CD14-positive monocyte (primary cell): ENCODE results near the gene ABCB8. TPM values are rescaled to one million over a fixed set of nuclear protein-coding genes. Genes with fewer than 3 reads are reported as not detected.

Source experiments
- DNase-seq, 3 donors: peaks; one replicate each; pipeline ENCODE4 v3.0.0-alpha.2; 2011 to 2022
- H2AFZ ChIP-seq: 2 replicates; pipeline ENCODE4 v1.6.0; 2012; ENCODE audit warnings: mild to moderate bottlenecking, low read depth, low read length, inconsistent platforms; ENCODE audit not compliant: insufficient read depth, poor library complexity, severe bottlenecking
- H3K27ac ChIP-seq, 2 donors: 1 replicate in 1 of 2; 2 replicates in 1 of 2; pipeline ENCODE4 v1.5.1; 2012 to 2013; ENCODE audit warnings: low read length in 2 of 2, control low read depth in 1 of 2, inconsistent platforms in 1 of 2, low read depth in 1 of 2, mild to moderate bottlenecking in 1 of 2
- H3K27me3 ChIP-seq, 2 donors: one replicate each; pipeline versions ENCODE4 v1.6.0 to v1.6.1; 2011 to 2013; ENCODE audit warnings: low read length in 2 of 2; ENCODE audit not compliant: control insufficient read depth in 2 of 2, insufficient read depth in 2 of 2
- H3K36me3 ChIP-seq, 2 donors: replicated peaks in 1 of 2; 1 replicate in 1 of 2; 2 replicates in 1 of 2; pipeline versions ENCODE4 v1.5.1 to v1.6.1; 2012 to 2013; ENCODE audit warnings: low read length in 2 of 2, control low read depth in 1 of 2, inconsistent platforms in 1 of 2, mild to moderate bottlenecking in 1 of 2; ENCODE audit not compliant: insufficient read depth in 2 of 2, control insufficient read depth in 1 of 2
- H3K4me1 ChIP-seq, 2 donors: 1 replicate in 1 of 2; 2 replicates in 1 of 2; pipeline versions ENCODE4 v1.5.1 to v1.6.1; 2012 to 2013; ENCODE audit warnings: low read length in 2 of 2, control low read depth in 1 of 2, inconsistent platforms in 1 of 2, mild to moderate bottlenecking in 1 of 2, moderate library complexity in 1 of 2; ENCODE audit not compliant: insufficient read depth in 2 of 2, control insufficient read depth in 1 of 2
- H3K4me2 ChIP-seq: replicated peaks from 2 replicates; pipeline ENCODE3; 2012; ENCODE audit warnings: low read length, moderate library complexity, mild to moderate bottlenecking; ENCODE audit not compliant: poor library complexity, severe bottlenecking; ENCODE audit errors: extremely low read depth
- H3K4me3 ChIP-seq, 3 experiments: fragments of 200-600 bp in 1 of 3; sonication (generic) in 1 of 3; replicated peaks in 1 of 3; 1 replicate in 2 of 3; 2 replicates in 1 of 3; pipeline ENCODE4 v1.5.1; 2011 to 2013; ENCODE audit warnings: low read length in 3 of 3, mild to moderate bottlenecking in 3 of 3, control low read depth in 2 of 3, low read depth in 2 of 3, inconsistent platforms in 1 of 3, moderate library complexity in 1 of 3
- H3K79me2 ChIP-seq: 2 replicates; pipeline ENCODE4 v1.6.0; 2012; ENCODE audit warnings: mild to moderate bottlenecking, control low read depth, inconsistent platforms, low read length, moderate library complexity; ENCODE audit not compliant: insufficient read depth
- H3K9ac ChIP-seq: 2 replicates; pipeline ENCODE4 v1.6.0; 2017; ENCODE audit warnings: low read length, mild to moderate bottlenecking; ENCODE audit not compliant: insufficient read depth, poor library complexity, severe bottlenecking
- H3K9me3 ChIP-seq, 2 donors: replicated peaks in 1 of 2; 1 replicate in 1 of 2; 2 replicates in 1 of 2; pipeline versions ENCODE4 v1.5.1 to v1.6.1; 2012 to 2013; ENCODE audit warnings: low read length in 2 of 2, control low read depth in 1 of 2; ENCODE audit not compliant: control insufficient read depth in 1 of 2, insufficient read depth in 1 of 2
- H4K20me1 ChIP-seq: 2 replicates; pipeline ENCODE4 v1.6.0; 2012; ENCODE audit warnings: mild to moderate bottlenecking, low read length, control low read depth, moderate library complexity; ENCODE audit not compliant: insufficient read depth
- H3K27ac Mint-ChIP-seq, 7 donors: one replicate each; pipeline ENCODE4 v1.8.0; 2020; ENCODE audit warnings: mild to moderate bottlenecking in 7 of 7, mixed read lengths in 7 of 7, moderate library complexity in 6 of 7, inconsistent platforms in 2 of 7
- H3K27me3 Mint-ChIP-seq, 3 donors: one replicate each; pipeline ENCODE4 v1.8.0; 2021 to 2022; ENCODE audit warnings: low read depth in 3 of 3, mild to moderate bottlenecking in 3 of 3, mixed read lengths in 3 of 3, moderate library complexity in 3 of 3, inconsistent platforms in 1 of 3
- H3K36me3 Mint-ChIP-seq, 2 donors: one replicate each; pipeline ENCODE4 v1.8.0; 2020; ENCODE audit warnings: mixed read lengths in 2 of 2, inconsistent platforms in 1 of 2, mild to moderate bottlenecking in 1 of 2
- H3K4me1 Mint-ChIP-seq: one replicate; pipeline ENCODE4 v1.8.0; 2020; ENCODE audit warnings: mild to moderate bottlenecking, mixed read lengths
- H3K4me3 Mint-ChIP-seq, 2 donors: one replicate each; pipeline ENCODE4 v1.8.0; 2020; ENCODE audit warnings: mild to moderate bottlenecking in 2 of 2, mixed read lengths in 2 of 2, moderate library complexity in 1 of 2
- H3K9me3 Mint-ChIP-seq, 7 donors: one replicate each; pipeline ENCODE4 v1.8.0; 2020 to 2022; ENCODE audit warnings: mixed read lengths in 7 of 7, mild to moderate bottlenecking in 6 of 7, moderate library complexity in 6 of 7, inconsistent platforms in 2 of 7
- whole genome bisulfite sequencing: methylation state at CpG from one replicate; pipeline ENCODE4 v1.1.5; 2013; ENCODE audit warnings: missing lambda C conversion rate; ENCODE audit not compliant: insufficient coverage; 5-methylcytosine and 5-hydroxymethylcytosine counted together
- intact Hi-C, 2 donors: fragments of 100-400 bp; cut with micrococcal nuclease; formaldehyde crosslinking; loops; one replicate each; pipeline versions ENCODE4 v1.15.0 to v1.15.1; 2023
- polyA plus RNA-seq, 3 donors: library from polyadenylated mRNA; depleted of rRNA in 1 of 3; unstranded in 2 of 3; stranded (reverse) in 1 of 3; fragments of 300-500 nt in 2 of 3; fragments of >200 nt in 1 of 3; fragmentation: Illumina TruSeq in 2 of 3; gene quantifications; 1 replicate in 2 of 3; 2 replicates in 1 of 3; pipeline ENCODE4 v1.2.3, GENCODE V29; 2012 to 2021
- TF ChIP-seq, protein P1 (sequence below): fragments of 200-600 bp; IDR thresholded peaks from one replicate; pipeline ENCODE4 v1.8.0; 2022; ENCODE audit warnings: antibody characterized with exemption, mild to moderate bottlenecking

The ABCB8 gene
- polyA plus RNA-seq, 3 donors, result 9.3 to 19.9 (median 9.5) TPM

DNA sequence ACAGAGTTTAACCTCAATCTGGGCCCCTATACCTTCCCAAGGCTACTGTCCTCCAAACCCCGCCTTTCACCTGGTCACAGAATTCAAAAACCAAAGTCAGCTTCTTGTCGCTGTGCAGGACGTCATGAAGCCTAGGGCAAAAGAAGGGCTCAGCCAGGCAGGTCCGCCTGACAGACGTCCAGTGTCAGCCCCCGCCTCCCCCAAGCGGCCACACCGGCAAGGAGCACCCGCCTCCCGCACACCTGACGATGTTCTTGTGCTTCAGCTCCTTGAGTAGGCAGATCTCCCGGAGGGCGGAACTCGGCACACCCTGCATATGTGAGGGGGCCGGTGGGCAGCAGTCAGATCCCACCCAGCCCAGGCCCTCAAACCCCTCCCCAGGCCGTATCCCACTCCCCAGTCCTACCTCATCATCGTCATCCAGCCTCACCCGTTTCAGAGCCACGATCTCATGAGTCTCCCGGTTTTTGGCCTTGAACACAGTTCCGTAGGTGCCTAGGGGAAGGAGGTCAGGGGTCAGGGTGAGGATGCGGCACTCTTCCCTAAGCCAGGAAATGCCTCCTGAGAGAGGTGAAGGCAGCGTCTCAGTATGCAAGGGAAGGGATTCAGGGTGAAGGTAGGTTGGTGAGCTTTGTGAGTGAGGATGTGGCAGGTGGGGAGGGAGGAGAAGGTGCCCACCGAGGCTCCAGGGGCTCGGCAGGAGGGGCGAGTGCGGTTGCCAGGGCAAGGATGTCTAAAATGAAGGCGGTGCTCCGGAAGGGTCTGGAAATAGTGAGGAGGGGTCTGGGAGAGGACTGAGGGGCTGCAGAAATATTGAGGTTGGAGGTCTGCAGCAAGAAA lies 28.6 kb downstream of the ABCB8 start:
- peak overlapping the region; percentile 93 to 98 for H3K4me3 Mint-ChIP-seq
- H3K4me2 ChIP-seq, result peak overlapping the region; percentile 98
- H2AFZ ChIP-seq, result peak overlapping the region; percentile 84
- no peaks in the 10 kb centered on the region for H3K9me3 ChIP-seq
- no peak overlapping the region for H3K27ac ChIP-seq
- whole genome bisulfite sequencing, result 58% methylated on average over 24 of the region's 29 CpGs
- H3K36me3 ChIP-seq, result peaks cover 0 to 4% of the 10 kb centered on the region in 2 donors
- peaks cover 23% of the 10 kb centered on the region for H4K20me1 ChIP-seq
- H3K79me2 ChIP-seq, result peaks cover 33% of the 10 kb centered on the region
- H3K36me3 Mint-ChIP-seq, result peaks cover 19 to 21% of the 10 kb centered on the region in 2 donors
- intact Hi-C loops, result no loop called here
- H3K27me3 ChIP-seq, result no peaks in the 10 kb centered on the region
- peaks cover under 1 to 2% (median 1%) of the 10 kb centered on the region in 3 donors for H3K27me3 Mint-ChIP-seq
- H3K4me1 Mint-ChIP-seq, result peaks cover 49% of the 10 kb centered on the region
- peak overlapping the region; percentile 62 to 97 (median 94) for H3K4me3 ChIP-seq
- DNase-seq, result no peak
- TF ChIP-seq, protein P1, sequence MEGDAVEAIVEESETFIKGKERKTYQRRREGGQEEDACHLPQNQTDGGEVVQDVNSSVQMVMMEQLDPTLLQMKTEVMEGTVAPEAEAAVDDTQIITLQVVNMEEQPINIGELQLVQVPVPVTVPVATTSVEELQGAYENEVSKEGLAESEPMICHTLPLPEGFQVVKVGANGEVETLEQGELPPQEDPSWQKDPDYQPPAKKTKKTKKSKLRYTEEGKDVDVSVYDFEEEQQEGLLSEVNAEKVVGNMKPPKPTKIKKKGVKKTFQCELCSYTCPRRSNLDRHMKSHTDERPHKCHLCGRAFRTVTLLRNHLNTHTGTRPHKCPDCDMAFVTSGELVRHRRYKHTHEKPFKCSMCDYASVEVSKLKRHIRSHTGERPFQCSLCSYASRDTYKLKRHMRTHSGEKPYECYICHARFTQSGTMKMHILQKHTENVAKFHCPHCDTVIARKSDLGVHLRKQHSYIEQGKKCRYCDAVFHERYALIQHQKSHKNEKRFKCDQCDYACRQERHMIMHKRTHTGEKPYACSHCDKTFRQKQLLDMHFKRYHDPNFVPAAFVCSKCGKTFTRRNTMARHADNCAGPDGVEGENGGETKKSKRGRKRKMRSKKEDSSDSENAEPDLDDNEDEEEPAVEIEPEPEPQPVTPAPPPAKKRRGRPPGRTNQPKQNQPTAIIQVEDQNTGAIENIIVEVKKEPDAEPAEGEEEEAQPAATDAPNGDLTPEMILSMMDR, result no peak
- peaks cover 47 to 60% of the 10 kb centered on the region in 2 donors for H3K4me1 ChIP-seq
- peak overlapping the region; percentile 52 for H3K9ac ChIP-seq
- H3K27ac Mint-ChIP-seq, result peak overlapping the region in 4 of 7 donors; percentile 71 to 91 (median 87)
- no peaks in the 10 kb centered on the region for H3K9me3 Mint-ChIP-seq

DNA sequence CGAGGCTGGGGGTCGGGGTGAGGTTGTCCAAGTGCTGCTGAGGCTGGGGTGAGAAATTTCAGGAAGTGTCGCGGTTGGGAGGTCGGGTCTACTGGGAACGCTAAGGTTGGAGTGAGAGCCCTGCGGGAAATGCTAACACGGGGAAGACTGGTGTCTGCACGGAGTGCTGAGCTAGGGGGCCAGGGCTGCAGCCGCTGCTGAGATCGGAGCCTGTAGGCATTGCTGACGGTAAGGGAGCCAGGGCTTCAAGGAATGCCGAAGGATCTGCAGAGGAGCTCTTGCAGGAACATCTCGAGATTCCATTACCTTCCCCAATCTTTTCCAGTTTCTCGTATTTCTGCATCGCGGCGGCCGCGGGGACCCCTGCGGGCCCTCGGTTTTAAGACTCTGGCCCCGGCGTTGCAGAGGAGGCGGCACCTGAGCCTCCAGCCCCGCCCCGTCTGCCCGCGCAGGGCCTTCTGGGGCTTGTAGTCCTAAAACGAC lies 29.3 kb downstream of the ABCB8 start, which contains the start of gene CDK5:
Gene CDK5 (minus strand): TSS at position 392 of the 483 bp plus-strand sequence. CDS start 49 bp downstream, at position 343.
- no peaks in the 10 kb centered on the region for H3K9me3 ChIP-seq
- H3K4me2 ChIP-seq, result peak within 1 kb of the TSS; percentile 98
- Mint-ChIP-seq H3K27me3 (peaks cover 0 to 2% (median 1%) of the 10 kb centered on the region in 3 donors), H3K4me1 (peaks cover 47% of the 10 kb centered on the region), H3K36me3 (peaks cover 18 to 21% of the 10 kb centered on the region in 2 donors), H3K4me3 (peak within 1 kb of the TSS; percentile 93 to 98), H3K9me3 (no peaks in the 10 kb centered on the region), H3K27ac (peak within 1 kb of the TSS; percentile 86 to 93 (median 89))
- H3K9ac ChIP-seq, result peak within 1 kb of the TSS; percentile 59
- 0% methylated on average over 30 of the region's 30 CpGs for WGBS
- H3K4me1 ChIP-seq, result peaks cover 47 to 56% of the 10 kb centered on the region in 2 donors
- H3K4me3 ChIP-seq, result peak within 1 kb of the TSS; percentile 66 to 97 (median 94)
- intact Hi-C loops, result no loop called here
- peak within 1 kb of the TSS; percentile 82 to 89 for H3K27ac ChIP-seq
- H3K79me2 ChIP-seq, result peaks cover 38% of the 10 kb centered on the region
- H4K20me1 ChIP-seq, result peaks cover 30% of the 10 kb centered on the region
- H2AFZ ChIP-seq, result peak within 1 kb of the TSS; percentile 87
- peak; percentile 15 to 44 (median 24) for DNase-seq
- H3K27me3 ChIP-seq, result no peaks in the 10 kb centered on the region
- H3K36me3 ChIP-seq, result peaks cover 2 to 11% of the 10 kb centered on the region in 2 donors
- TF ChIP-seq, protein P1, result no peak
